ENCODE results near the gene MST1R. TPM values are rescaled to one million over a fixed set of nuclear protein-coding genes. Genes with fewer than 3 reads are reported as not detected.

The MST1R gene
- total RNA-seq, 2 experiments from 2014 or later: 0.55 to 0.89 TPM

DNA sequence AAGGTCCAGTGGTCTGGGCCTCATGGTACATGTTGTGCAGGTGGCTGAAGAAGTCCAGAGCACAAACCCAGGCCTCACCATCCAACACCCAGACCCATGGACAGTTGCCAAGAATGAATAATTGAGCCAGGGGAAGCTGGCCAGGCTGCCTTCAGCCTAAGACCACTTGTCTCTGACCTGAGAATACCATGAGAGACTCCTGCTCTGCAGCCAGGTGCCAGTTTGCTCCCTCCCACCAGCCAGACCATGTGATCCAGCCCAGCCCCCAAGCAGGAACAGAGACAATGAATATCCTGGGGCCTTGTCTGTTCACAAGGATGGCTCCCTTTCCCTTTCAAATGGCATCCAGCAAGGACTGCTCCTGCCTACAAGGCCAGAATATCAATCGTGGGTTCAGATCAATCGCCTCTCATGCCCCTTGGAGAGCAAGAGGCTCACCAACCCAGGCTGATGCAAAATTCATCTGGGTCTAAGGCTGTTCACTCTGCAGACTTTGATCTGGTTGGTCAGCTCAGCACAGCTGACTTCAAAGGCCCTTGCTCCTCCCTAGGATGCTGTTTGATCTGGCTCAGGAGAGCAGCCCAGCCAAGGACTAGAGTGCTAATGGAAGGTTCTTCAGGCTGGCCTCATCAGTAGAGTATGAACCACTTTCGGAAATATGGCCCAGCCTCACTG, 60.7 kb downstream of the MST1R start:
- no peak overlapping the region for H3K4me3 ChIP-seq (ENCODE audit: low read length)
- no peaks in the 10 kb centered on the region for H3K27me3 ChIP-seq (ENCODE audit: control insufficient read depth in 1 of 2, insufficient read depth in 2 of 2, low read length in 2 of 2)
- TF ChIP-seq CTCF (IDR thresholded peaks at IDR 0.05): no peak
- Mint-ChIP-seq H3K36me3 (ENCODE audit: low read depth) (no peaks in the 10 kb centered on the region), H3K4me1 (ENCODE audit: low read depth) (no peaks in the 10 kb centered on the region), H3K9me3 (no peaks in the 10 kb centered on the region), H3K27me3 (no peaks in the 10 kb centered on the region), H3K27ac (no peak overlapping the region), H3K4me3 (no peak overlapping the region)
- ChIA-PET POLR2A (interaction anchor here (2.8 kb wide), 1 partner anchor 40 kb away, joined by 11 read pairs; the partner anchor contains the start of gene INKA1), CTCF (no interaction called here)
- intact Hi-C loops (cut with DNase I, micrococcal nuclease): loop anchor here in 1 of 2 experiments (5.0 kb wide), 1 partner anchor 64 kb away; no protein-coding TSS in a partner anchor
- ATAC-seq (ENCODE audit: poor library complexity) (no peak), DNase-seq (no peak)
- H3K9me3 ChIP-seq (ENCODE audit: control insufficient read depth in 1 of 2, insufficient read depth in 1 of 2, low read length in 2 of 2): no peaks in the 10 kb centered on the region
- H3K4me1 ChIP-seq (ENCODE audit: insufficient read depth, low read length): peaks cover 3% of the 10 kb centered on the region
- H3K36me3 ChIP-seq (ENCODE audit: insufficient read depth, low read length): peaks cover 2% of the 10 kb centered on the region
- no peak overlapping the region for H3K27ac ChIP-seq (ENCODE audit: low read depth in 1 of 2, low read length in 2 of 2)

DNA sequence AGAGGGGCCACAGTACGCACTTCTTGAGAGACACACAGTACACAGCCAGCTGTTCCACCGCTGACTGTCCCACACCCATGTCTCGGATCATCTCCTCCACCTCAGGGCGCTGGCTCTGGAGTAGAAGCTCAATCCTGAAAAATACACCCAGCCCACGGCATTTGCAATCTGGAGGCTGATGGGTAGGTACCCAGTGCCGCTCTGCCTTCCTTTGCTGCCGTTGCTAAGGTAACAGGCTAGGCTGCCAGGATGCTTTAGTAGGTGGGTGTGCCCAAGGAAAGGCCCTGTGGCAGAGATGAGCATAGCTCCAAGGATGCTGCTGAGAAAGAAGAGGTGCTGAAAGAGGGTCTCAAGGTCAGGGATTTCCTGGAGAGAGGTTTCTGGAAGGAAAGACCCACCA, 61.9 kb downstream of the MST1R start:
- no peaks in the 10 kb centered on the region for H3K27me3 ChIP-seq (ENCODE audit: control insufficient read depth in 1 of 2, insufficient read depth in 2 of 2, low read length in 2 of 2)
- Mint-ChIP-seq H3K4me3 (no peak overlapping the region), H3K36me3 (ENCODE audit: low read depth) (no peaks in the 10 kb centered on the region), H3K27me3 (no peaks in the 10 kb centered on the region), H3K9me3 (no peaks in the 10 kb centered on the region), H3K27ac (no peak overlapping the region), H3K4me1 (ENCODE audit: low read depth) (no peaks in the 10 kb centered on the region)
- H3K36me3 ChIP-seq (ENCODE audit: insufficient read depth, low read length): peaks cover 2% of the 10 kb centered on the region
- peaks cover 3% of the 10 kb centered on the region for H3K4me1 ChIP-seq (ENCODE audit: insufficient read depth, low read length)
- H3K27ac ChIP-seq (ENCODE audit: low read depth in 1 of 2, low read length in 2 of 2): no peak overlapping the region
- ChIA-PET CTCF (interaction anchor here (4.2 kb wide), 1 partner anchor 38 kb away, joined by 103 read pairs; the partner anchor contains the start of gene INKA1), POLR2A (interaction anchor here (2.8 kb wide), 1 partner anchor 39 kb away, joined by 11 read pairs; the partner anchor contains the start of gene INKA1)
- no peak overlapping the region for H3K4me3 ChIP-seq (ENCODE audit: low read length)
- ATAC-seq (ENCODE audit: poor library complexity) (no peak), DNase-seq (no peak)
- TF ChIP-seq CTCF (IDR thresholded peaks at IDR 0.05): no peak
- no peaks in the 10 kb centered on the region for H3K9me3 ChIP-seq (ENCODE audit: control insufficient read depth in 1 of 2, insufficient read depth in 1 of 2, low read length in 2 of 2)
- intact Hi-C loops (cut with DNase I, micrococcal nuclease): loop anchor here in 1 of 2 experiments (5.0 kb wide), 1 partner anchor 65 kb away; no protein-coding TSS in a partner anchor

DNA sequence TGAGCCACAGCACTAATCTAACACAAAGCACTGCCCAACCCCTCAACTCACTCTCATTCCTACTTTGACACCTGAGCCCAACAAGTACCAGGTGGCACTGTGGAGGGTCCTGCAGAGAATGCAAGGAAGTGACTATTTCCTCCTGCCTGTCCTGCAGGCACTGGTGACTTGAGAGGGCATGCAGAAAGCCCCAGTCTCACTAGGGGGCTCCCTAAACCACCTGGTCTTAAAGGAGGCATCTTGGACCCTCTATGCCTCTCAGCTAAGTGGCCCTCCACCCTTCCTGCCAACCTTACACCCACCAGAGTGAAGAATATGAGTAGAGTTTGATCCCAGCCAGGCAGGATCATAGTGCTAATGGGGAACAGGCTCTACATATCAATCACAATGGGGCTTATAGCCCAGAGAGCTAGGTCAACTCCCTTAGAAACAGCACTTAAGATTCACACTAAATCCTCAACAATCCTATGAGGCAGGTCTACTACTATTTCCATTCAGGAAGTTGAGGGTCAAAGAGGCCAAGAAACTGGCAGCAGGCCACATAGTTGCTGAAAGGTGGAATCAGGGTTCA, 62.5 kb downstream of the MST1R start:
- intact Hi-C loops (cut with DNase I, micrococcal nuclease): loop anchor here in 1 of 2 experiments (5.0 kb wide), 1 partner anchor 66 kb away; no protein-coding TSS in a partner anchor
- Histone ChIP-seq H3K27me3 (ENCODE audit: control insufficient read depth in 1 of 2, insufficient read depth in 2 of 2, low read length in 2 of 2) (no peaks in the 10 kb centered on the region), H3K4me3 (ENCODE audit: low read length) (no peak overlapping the region), H3K36me3 (ENCODE audit: insufficient read depth, low read length) (peaks cover 2% of the 10 kb centered on the region), H3K4me1 (ENCODE audit: insufficient read depth, low read length) (peaks cover 3% of the 10 kb centered on the region), H3K27ac (ENCODE audit: low read depth in 1 of 2, low read length in 2 of 2) (no peak overlapping the region), H3K9me3 (ENCODE audit: control insufficient read depth in 1 of 2, insufficient read depth in 1 of 2, low read length in 2 of 2) (no peaks in the 10 kb centered on the region)
- POLR2A ChIA-PET: interaction anchor here (2.8 kb wide), 1 partner anchor 38 kb away, joined by 11 read pairs; the partner anchor contains the start of gene INKA1
- CTCF ChIA-PET: interaction anchor here (4.2 kb wide), 1 partner anchor 38 kb away, joined by 103 read pairs; the partner anchor contains the start of gene INKA1
- H3K27ac Mint-ChIP-seq: no peak overlapping the region
- no peaks in the 10 kb centered on the region for H3K27me3 Mint-ChIP-seq
- no peaks in the 10 kb centered on the region for H3K4me1 Mint-ChIP-seq (ENCODE audit: low read depth)
- no peaks in the 10 kb centered on the region for H3K9me3 Mint-ChIP-seq
- no peak overlapping the region for H3K4me3 Mint-ChIP-seq
- ATAC-seq (ENCODE audit: poor library complexity) (no peak), DNase-seq (peak in 1 of 14 experiments; percentile 15)
- H3K36me3 Mint-ChIP-seq (ENCODE audit: low read depth): no peaks in the 10 kb centered on the region
- peak; percentile 12 for TF ChIP-seq CTCF (IDR thresholded peaks at IDR 0.05)
